ENCODE results near the gene TOX4.
"Not testable (repeated sequence)": the region's sequence is repeated elsewhere in the genome, so short reads cannot be mapped to it uniquely, and the experiment has no call there.

TOX4 gene

DNA sequence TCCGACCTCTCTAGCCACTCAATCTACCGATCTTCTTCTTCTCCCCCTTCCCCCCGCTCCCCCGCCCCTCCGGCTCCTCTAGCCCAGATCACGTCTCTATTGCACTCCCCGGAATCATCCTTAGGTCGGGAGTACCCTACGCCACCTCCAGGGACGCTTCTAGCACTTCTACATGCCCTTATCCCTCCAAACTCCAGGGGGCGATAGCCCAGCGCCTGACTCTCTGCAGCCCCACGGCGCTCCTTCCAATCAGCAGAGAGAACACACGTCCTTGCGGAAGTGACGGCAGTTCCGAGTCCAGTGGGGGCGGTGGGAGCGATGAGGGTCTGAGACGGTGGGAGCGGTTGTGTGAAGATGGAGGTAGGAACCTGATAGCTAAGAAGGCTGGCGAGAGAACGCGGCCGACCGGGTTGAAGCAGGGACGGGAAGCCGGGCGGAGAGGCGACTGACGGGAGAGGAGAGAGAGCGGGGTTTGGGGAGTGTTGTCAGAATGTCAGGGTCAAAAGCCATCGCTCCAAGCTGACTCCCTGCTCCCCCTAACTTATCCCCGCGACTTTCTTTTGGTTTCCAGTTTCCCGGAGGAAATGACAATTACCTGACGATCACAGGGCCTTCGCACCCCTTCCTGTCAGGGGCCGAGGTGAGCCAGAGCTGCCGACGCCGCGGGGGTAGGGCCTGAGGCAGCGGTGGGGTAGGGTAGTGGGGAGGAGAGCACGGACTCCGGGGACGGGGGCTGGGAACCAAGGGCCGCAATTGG, at the start of gene TOX4, which contains the start of gene RAB2B:
TOX4 (plus strand) TSS at position 271 of the 757 bp plus-strand sequence; CDS start at position 355, 84 bp downstream.
RAB2B (minus strand) TSS at position 35 of the 757 bp plus-strand sequence. CDS start 87 bp downstream, outside the sequence.
- DNase-seq, result peak; percentile 95

DNA sequence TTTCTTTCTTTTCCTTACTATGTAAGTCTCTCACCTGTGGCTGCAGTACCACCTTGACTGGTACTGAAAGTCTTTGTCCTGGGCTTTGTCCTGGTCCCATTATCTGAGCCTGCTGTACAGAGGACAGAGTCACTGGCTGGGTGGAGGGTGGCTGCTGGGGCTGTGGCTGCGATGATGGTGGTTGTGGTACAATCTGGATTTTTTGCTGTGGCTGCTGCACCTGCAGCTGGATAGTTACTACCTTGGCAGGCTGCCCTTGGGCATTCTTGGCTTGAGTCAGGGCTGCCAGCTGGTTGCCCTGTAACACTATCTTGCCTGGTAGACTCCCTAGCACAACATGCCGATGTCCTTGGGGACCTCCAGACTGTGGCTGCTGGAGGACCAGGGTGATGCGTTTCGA, 48.1 kb upstream of the TOX4 start:
- DNase-seq, result no peak

DNA sequence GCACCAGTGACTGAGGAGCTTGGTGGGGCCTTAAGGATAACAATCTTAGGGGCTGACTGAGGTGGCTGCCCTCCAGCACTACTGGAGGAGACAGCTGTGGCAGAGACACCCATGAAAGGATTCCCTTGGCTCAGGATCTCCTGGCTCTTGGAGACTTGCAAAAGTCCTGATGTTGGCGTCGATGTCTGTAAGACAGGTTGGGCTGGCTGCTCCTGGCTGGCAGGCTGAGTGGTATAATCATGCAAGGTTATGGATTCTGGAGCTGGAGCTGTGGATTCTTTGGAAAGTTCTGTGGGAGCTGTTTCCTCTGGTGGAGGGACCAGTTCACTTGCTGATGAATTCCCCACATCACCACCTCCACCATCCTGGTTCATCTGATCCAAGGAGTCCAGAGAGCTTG, 45.9 kb upstream of the TOX4 start:
- DNase-seq, result no peak

DNA sequence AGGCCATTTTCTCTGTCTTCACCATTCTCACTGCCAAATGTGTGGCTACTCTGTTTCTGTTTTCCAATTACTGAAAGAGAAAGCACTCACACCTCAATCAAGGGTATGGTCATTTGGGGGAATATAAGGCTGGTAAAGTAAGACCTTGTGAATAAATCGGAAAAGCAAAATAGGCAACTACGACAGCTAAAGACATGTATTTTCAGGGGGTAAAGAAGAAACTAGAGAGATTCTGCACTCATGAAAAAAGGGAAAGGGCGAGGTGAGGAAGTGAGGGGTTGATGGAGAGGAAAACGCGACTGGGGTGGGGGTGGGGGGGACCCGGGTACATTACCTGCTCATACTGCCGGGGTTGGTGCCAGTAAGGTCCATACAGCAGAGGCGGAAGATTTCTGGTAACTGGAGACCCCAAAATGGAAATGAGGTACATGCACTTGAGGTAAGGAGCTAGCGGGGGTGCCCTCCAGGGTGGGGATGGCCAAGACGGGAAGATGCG, 40.4 kb upstream of the TOX4 start:
- DNase-seq, result peak; percentile 41

DNA sequence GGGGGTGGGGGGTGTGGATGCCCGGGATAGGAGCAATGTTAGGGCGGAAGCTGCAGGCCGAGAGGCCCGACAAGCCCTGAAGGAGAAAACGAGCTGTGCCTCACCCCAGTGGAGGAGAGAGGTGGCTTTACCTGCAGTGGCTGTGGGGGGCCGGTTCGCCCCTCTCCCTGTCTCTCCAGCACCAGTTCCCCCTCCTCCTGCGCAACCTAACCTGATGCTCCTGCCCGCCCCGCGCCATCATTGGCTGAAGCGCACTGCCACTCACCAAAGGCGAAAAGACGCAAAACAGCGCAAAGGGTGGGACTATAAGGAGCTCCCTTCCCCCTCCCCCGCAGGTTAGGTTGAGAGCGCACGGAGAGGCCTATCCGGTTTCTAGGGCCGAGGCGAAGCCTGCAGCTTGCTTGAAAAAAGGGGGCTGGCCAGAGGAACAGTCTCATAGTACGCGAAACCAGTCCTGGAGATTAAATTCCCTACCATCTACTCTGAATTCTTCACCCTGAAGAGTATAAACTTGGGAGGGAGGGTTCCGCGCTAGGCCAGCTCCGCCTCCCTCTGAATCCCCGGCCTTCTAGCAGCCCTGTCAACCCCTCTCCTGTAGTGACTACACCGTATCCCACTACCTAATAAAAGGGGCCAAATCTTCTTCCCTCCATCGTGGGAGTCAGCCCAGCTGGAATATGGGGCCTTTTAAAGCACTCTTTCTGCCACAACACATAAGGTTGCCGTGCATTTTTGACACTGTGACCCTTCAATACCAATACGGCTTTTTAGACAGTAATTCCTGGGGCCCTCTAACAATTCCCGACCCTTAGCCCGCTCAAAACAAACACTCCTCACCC, 39.7 kb upstream of the TOX4 start:
- peak; percentile 99 for DNase-seq

DNA sequence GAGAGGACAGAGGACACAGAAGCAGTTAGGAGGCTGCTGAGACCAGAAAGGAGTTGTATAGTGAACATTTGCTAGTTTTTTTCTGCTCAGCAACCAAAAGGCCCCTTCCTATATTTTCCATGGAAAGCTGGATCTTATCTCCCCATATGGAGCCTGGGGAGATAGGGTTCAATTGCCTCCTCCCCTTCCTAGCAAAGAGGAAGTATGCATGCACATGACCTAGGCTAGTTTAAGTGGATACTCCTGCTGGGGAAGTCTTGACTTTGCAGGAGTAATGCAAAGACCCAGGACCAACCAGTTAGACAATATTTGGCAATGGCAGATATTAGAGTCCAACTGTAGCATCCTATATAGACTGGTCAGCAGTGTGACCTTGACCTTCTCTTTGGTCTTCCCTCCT, 36.1 kb upstream of the TOX4 start:
- DNase-seq, result no peak

DNA sequence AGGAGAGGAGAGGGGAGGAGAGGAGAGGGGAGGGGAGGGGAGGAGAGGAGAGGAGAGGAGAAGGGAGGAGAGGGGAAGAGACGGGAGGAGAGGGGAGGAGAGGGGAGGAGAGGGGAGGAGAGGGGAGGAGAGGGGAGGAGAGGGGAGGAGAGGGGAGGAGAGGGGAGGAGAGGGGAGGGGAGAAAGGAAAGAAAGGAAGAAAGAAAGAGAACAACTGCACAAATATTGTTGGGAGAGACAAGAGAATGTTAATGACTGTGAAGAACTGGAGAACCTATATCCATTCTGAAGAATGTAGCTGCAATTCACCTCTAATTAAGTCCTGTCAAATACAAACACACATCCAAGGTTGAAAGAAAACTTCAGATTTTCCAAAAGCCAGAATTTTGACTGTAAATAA, 34.3 kb upstream of the TOX4 start:
- not testable (repeated sequence) for DNase-seq

DNA sequence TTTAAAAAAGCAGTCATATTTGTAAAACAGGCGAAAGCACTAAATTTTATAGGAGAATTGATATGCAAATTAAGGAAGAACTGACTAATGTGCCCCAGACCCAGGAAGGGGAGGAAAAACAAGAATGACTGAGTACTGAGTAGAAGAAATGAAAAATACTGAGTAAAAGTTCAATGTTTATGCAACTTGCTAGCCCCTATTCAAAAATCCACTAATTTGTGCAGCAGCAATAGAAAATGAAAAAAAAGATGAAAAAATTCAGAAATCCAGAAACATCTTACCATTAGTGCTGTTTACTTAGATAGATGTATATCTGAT, 27.1 kb upstream of the TOX4 start:
- no peak for DNase-seq

DNA sequence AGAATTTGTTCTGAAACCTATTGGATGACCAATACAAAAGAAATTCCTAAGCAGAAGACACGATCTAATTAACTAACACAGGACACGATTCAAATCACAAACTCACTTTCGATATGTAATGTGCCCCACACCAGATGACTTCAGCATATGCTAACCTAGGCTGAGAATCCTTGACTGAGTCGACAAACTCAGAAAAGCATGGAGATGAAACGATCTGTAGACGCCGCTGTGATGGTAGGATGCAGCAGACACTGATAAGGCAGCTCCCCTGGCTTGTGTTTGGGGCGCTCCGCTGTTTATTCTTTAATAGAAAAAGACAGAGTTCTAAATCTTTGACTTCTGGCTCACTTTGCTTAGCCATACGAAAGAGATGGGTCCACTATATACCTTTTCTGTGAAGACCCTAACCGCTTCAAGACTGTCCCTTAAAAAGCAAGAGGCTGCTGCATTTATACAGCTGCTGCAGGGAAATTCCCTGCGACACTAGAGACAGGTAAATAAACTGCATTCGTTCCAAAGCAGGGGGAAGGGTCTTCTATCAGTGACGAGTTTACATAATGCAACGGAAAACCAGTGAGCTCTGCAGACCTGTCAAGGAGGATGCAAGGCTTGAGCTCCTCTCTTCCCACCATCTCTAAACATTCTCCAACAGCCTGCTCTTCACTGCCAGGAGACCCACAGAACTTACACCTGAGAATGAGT, 22.0 kb upstream of the TOX4 start:
- peak; percentile 11 for DNase-seq

DNA sequence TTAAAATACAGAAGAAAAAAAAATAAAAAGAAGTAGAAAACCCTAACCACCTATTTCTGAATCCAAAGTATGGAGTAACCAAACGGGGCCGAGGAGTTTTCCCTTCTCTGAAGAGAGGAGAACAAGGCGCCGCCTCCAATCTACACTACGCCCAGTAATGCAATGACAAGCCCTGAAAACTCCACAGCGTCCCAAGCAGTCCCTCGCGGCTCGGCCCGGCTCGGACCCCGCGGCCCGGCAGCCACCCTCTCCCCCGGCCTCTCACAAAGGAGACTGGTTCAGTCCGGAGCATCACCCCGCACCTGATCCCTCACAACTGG, 21.4 kb upstream of the TOX4 start:
- DNase-seq, result no peak

DNA sequence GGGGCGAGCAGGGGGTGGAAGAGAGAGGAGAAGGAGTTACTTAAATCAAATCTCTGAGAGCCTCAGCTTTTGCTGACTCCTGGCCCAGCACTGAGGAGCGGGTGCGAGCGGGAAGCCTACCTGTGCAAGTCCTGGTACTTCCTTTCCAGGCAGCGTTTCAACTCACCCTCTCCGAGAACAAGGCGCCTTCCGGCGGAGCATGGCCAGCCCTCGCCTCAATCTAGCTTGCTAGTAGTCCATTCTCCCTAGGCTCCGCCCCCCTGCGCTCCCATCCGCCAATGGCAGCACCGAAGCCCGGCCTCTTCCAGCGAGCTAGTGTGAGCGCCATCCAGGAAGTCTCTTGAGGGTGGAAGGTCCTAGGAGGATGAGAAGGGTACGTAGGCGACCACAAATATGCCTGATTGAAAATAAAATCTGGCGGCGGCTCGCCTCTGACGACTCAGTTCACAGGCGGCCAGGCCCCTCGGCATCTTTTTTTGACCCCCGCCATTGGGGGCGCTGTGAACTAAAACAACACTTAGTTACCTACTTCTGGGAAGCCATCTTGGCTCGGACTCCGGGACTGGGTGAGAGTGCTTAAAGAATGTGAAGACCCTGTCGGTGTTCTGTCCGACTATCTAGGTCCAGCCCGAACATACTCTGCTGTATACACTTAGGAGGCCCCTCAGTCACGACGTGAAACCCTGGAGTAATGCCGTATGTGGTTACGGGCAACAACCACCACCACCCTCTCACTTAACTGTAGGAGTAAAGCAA, 20.9 kb upstream of the TOX4 start, which contains the start of gene CHD8:
CHD8 (minus strand) TSS at position 212 of the 756 bp plus-strand sequence. CDS start 24,480 bp downstream, outside the sequence.
- peak; percentile 99 for DNase-seq

DNA sequence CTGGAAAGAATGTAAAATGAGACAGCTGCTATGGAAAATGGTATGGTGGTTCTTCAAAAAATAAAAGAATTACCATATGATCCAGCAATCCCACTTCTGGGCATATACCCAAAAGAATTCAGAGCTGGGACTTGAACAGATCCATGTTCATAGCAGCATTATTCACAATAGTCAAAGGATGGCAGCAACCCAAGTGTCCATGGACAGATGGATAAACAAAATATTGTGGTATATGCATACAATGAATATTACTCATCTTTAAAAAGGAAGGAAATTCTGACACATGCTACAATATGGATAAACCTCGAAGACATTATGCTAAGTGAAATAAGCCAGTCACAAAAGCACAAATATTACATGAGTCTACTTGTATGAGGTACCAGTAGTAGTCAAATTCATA, 9.4 kb upstream of the TOX4 start:
- no peak for DNase-seq

DNA sequence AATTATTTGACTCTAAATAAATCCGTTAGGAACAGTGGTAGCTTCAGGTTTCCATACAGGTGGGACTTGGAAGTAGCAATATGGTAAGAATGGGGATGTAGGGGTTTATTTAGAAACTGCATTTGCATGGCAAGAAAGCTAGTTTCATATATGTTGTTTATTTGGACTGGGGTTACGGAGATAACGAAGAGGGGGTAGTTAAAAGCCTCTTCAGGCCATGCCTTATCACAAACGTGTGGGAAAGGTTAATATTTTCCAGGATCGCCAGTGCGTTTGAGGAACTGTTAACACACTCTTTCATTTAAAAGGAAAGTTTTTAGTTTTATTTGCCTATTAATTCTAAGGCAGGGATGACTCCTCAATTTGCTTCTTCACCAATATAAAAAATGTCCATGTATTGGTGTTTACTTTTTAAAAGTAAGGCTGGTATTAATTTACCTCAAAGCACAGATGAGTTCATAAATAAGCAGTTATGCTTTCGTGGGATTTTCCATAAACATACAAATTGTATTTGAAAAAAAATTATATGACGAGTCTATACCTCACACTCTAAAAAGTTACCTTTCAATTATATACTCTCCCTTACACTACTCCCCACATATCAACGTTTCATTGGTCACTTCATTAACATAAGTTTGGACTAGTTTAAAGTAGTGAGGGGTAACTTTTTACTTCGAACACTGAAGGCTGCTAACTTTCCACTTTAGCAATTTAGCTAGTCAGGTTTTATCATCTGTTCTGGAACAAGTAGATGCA, 1.1 kb upstream of the TOX4 start:
- DNase-seq, result no peak

DNA sequence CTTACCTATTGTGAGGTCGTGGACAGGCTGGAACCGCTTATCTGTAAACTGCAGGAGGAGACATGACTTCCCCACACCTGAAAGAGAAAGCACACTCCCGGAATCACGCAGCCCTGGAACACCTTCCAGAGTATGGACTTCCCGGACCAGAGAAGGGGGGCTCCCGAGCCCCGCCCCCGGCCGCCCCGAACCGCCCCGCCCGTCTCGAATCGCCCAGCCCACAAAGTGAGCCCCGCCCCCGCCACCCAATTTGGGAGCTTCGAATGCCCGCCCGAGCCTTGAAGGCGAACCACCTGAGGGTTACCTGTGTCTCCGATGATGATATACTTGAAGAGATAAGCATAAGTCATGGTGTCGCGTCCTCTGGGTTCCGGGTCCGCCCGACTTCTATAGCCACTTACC, 471 bp upstream of the TOX4 start:
- DNase-seq, result peak; percentile 89

DNA sequence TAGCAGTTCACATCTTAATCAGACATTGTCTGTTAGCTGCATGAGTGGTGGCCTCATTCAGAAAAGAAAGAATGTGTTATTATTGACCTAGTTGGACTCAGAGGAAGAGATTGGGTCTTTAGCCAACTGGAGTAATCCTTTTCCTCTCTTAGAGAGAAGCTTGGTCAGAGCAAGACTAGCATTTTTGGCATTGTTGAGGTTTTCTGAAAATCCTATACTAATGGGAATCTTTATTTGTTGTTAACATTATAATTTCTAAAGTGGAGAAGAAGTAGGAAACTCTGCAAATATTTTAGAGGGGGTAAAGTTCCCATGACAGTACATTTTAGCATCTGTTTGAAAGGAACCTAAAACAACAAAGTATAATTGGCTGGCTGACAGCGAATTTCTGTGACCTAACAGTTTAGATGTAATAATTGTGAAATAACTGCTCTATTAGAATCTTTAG, 9.7 kb downstream of the TOX4 start:
- no peak for DNase-seq

DNA sequence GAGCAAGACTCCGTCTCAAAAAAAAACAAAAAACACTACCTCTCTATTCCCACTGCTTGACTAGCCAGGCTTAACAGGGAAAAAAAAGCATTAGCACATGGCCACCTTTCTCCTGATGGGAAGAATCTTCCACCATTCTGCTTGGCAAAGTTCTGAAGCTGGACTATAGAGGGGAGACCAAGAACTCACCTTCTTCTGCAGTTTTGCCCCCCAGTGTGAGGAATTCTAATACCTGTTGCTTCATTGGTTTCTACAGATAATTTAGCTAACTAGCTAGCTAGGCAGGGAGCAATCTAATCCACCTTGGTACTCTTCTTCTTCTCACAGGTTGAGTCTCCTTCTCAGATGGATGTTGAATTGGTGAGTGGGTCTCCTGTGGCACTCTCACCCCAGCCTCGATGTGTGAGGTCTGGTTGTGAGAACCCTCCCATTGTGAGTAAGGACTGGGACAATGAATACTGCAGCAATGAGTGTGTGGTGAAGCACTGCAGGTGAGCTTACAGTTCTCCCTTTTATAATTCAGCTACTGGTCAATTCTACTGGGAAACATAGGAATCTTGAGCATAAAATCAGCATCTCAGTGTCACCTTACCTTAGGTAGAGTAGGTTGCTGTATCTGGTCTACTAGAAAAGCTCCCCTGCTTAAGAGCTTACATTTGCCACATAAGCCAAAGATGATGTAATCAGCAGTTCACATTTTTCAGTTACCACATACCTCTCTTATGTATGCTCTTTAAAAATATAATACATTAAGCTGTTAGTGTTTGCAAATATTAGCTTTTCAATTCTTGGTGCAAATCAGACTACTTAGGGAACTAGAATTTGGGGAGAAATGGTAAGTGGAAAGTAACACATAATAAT, 18.1 kb downstream of the TOX4 start:
- no peak for DNase-seq

DNA sequence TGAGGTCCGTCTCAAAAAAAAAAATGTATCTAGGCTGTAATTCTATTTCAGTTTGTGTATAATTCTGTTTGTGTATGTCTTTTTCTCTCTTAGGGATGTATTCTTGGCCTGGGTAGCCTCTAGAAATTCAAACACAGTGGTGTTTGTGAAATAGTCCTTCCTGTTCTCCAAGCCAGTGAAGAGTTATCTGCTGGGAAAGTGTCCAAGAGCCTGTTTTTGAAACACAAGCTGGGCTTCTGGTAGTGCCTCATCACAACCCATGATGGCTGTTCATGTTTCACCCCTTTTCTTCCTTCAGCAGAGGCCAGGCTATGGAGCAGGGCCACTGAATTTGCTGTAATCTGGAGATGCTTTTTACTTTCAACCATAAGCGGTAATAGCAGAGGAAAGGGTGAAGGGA, 19.5 kb downstream of the TOX4 start:
- DNase-seq, result no peak

DNA sequence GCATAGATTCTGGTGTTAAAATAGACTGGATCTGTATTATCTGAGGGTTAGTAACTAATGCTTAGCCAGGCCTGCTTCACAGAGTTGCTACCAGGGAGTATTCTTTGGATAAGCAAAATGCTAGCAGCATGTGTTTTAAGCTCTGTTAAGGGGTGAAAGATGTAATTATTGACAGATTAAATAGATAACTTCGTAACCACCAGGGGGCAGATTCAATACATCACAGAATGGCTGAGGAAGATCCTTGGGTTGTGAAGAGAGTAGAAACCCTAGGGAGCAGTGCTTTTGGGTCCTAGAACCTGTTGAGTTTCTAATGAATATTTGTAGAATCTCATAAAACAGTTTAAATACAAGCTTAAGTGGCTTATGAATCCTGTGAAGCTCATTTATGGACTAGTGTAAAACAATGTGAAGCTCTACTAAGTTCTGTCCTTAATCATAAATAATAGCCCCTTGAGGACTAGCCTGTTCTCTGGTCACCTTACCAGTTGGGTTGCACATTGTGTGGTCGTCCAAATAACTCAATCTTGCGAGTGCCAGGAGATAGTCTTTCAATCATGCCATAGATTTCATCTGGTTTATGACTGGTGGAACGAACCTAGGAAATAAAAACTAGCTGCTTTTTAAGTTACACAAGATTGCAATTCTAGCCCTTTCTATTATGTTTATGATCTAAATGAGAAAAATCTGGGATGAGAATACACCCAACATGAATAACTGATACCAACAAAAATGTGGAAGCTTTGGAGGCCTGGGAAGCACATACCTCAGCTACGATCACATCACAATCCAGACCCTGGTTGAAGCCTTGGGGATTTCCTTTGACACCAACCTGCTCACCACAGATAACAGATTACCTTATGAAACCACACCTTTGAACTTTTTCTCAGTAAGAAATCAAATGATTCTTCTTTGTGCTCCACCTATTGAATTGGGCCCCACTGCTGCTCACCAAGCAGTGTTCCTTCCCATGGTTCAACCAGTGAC, 21.8 kb downstream of the TOX4 start:
- no peak for DNase-seq

DNA sequence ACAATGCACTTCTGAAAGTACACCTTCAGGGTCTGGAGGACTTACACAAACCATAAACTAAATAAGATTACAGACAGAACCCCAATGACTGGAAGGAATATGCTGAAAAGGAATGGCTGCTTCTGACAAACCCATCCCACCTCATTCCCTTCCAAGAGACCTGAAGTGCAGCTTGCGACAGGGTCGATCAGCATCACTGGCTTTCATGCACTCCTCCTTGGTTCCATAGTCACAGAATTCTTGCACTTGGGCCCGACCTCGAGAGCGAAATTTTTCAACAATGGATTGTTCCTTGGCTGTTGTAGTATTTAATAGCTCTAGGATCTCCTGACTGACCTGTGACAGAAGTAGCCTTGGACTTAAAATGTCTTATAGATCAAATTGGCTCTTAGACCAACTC, 24.6 kb downstream of the TOX4 start:
- DNase-seq, result no peak

DNA sequence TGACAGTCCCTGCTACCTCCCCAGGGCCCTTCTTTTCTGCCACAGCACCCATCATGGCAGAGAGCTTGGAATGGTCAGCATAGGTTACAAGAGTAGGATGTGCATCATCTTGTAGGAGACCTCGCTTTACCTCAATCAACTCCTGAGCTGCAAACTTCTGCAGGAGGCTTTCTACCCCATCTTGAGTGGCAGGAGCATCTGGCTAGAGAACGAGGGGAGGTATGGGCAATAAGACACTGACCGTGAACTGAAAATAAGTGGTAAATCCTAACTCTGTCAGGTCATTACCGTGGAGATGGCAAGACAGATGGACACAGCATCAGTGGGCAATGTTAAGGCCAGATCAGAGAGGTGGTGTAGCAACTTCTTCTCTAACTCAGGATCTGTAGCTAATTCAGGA, 26.4 kb downstream of the TOX4 start:
- DNase-seq, result no peak
